ENCODE measurements around the gene ARHGAP10. TPM values are rescaled to one million over a fixed set of nuclear protein-coding genes. Genes with fewer than 3 reads are reported as not detected.

The ARHGAP10 gene
- total RNA-seq, 1 experiment from 2014 or later = 9.0 TPM

DNA sequence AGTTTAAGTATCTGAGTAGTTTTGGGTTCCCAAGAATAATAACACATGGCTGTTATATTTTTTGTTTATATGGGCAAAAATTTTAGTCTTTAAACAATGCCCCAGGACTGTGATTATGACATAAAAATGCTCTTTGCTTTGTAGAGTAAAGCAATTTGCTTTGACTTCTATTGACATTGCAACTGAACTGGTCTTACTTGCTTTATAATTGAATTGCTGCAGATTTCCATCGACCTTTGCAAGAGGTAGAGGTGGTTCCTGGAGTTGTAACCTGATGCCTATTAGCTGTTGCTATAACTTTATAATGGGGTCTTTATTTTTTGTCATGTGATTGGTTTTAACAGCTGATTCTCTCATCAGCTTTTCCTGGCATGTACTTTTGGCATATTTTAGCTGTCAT lies 302.9 kb downstream of the ARHGAP10 start:
- CTCF ChIA-PET = no interaction called here
- intact Hi-C loops (cut with micrococcal nuclease) = no loop called here

GRCh38 chr4:148041606-148042329 lies 309.9 kb downstream of the ARHGAP10 start:
- H2AFZ ChIP-seq (ENCODE audit: low read length) = no peak overlapping the region
- no peaks in the 10 kb centered on the region for H3K9me2 ChIP-seq (replicated peaks; ENCODE audit: low read length)
- no peaks in the 10 kb centered on the region for H3K27me3 ChIP-seq (ENCODE audit: low read length)
- CTCF ChIA-PET = no interaction called here
- POLR2A ChIA-PET (ENCODE audit: unreplicated experiment) = no interaction called here
- ATAC-seq = no peak
- H3F3A ChIP-seq (ENCODE audit: low read length, unreplicated experiment) = no peaks in the 10 kb centered on the region
- H3K4me3 ChIP-seq (ENCODE audit: low read length) = no peak overlapping the region
- H4K20me1 ChIP-seq (ENCODE audit: low read length) = no peaks in the 10 kb centered on the region
- no TSS peak for BruUV-seq (replicated peaks)
- no peaks in the 10 kb centered on the region for H3K4me1 ChIP-seq (ENCODE audit: insufficient read depth, low read length)
- intact Hi-C loops (cut with micrococcal nuclease) = no loop called here
- no peaks in the 10 kb centered on the region for H3K9me3 ChIP-seq (ENCODE audit: low read length)
- H3K9ac ChIP-seq (ENCODE audit: low read length) = no peak overlapping the region
- no peak for DNase-seq
- no peaks in the 10 kb centered on the region for H3K79me2 ChIP-seq (ENCODE audit: low read length)
- H3K4me2 ChIP-seq (ENCODE audit: low read length) = no peak overlapping the region
- no peaks in the 10 kb centered on the region for H3K36me3 ChIP-seq (ENCODE audit: low read depth, low read length)
- TF ChIP-seq EZH2 (IDR thresholded peaks at IDR 0.05; ENCODE audit: low read length, unreplicated experiment) (no peak), EZH2phosphoT487 (IDR thresholded peaks at IDR 0.05; ENCODE audit: borderline replicate concordance, low read length) (no peak)
- TF ChIP-seq, protein P1, sequence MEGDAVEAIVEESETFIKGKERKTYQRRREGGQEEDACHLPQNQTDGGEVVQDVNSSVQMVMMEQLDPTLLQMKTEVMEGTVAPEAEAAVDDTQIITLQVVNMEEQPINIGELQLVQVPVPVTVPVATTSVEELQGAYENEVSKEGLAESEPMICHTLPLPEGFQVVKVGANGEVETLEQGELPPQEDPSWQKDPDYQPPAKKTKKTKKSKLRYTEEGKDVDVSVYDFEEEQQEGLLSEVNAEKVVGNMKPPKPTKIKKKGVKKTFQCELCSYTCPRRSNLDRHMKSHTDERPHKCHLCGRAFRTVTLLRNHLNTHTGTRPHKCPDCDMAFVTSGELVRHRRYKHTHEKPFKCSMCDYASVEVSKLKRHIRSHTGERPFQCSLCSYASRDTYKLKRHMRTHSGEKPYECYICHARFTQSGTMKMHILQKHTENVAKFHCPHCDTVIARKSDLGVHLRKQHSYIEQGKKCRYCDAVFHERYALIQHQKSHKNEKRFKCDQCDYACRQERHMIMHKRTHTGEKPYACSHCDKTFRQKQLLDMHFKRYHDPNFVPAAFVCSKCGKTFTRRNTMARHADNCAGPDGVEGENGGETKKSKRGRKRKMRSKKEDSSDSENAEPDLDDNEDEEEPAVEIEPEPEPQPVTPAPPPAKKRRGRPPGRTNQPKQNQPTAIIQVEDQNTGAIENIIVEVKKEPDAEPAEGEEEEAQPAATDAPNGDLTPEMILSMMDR (conservative IDR thresholded peaks at IDR 0.05; ENCODE audit: low read depth, low read length) = no peak
- H3K27ac ChIP-seq (ENCODE audit: low read length) = no peak overlapping the region

More for the DNA sequence above, 302.9 kb downstream of the ARHGAP10 start:
- H3K9me2 ChIP-seq (replicated peaks; ENCODE audit: low read length) = no peaks in the 10 kb centered on the region
- H3K36me3 ChIP-seq (ENCODE audit: low read depth, low read length) = no peaks in the 10 kb centered on the region
- no peak overlapping the region for H3K4me3 ChIP-seq (ENCODE audit: low read length)
- TF ChIP-seq EZH2phosphoT487 (IDR thresholded peaks at IDR 0.05; ENCODE audit: borderline replicate concordance, low read length) (no peak), EZH2 (IDR thresholded peaks at IDR 0.05; ENCODE audit: low read length, unreplicated experiment) (no peak)
- TF ChIP-seq, protein P1 (conservative IDR thresholded peaks at IDR 0.05; ENCODE audit: low read depth, low read length) = no peak
- H3K79me2 ChIP-seq (ENCODE audit: low read length) = no peaks in the 10 kb centered on the region
- no peak overlapping the region for H2AFZ ChIP-seq (ENCODE audit: low read length)
- no peak overlapping the region for H3K27ac ChIP-seq (ENCODE audit: low read length)
- no TSS peak for BruUV-seq (replicated peaks)
- no peaks in the 10 kb centered on the region for H3F3A ChIP-seq (ENCODE audit: low read length, unreplicated experiment)
- no peak overlapping the region for H3K9ac ChIP-seq (ENCODE audit: low read length)
- no peaks in the 10 kb centered on the region for H3K9me3 ChIP-seq (ENCODE audit: low read length)
- ATAC-seq (no peak), DNase-seq (no peak)
- POLR2A ChIA-PET (ENCODE audit: unreplicated experiment) = no interaction called here
- no peaks in the 10 kb centered on the region for H3K4me1 ChIP-seq (ENCODE audit: insufficient read depth, low read length)
- no peaks in the 10 kb centered on the region for H4K20me1 ChIP-seq (ENCODE audit: low read length)
- H3K27me3 ChIP-seq (ENCODE audit: low read length) = no peaks in the 10 kb centered on the region
- no peak overlapping the region for H3K4me2 ChIP-seq (ENCODE audit: low read length)
